Measurements from ENCODE around the gene PDS5B. TPM values are rescaled to one million over a fixed set of nuclear protein-coding genes. Genes with fewer than 3 reads are reported as not detected.
"Not testable (repeated sequence)": the region's sequence is repeated elsewhere in the genome, so short reads cannot be mapped to it uniquely, and the experiment has no call there.

PDS5B gene
- total RNA-seq, 1 donor from 2014 or later = 16.5 TPM

DNA sequence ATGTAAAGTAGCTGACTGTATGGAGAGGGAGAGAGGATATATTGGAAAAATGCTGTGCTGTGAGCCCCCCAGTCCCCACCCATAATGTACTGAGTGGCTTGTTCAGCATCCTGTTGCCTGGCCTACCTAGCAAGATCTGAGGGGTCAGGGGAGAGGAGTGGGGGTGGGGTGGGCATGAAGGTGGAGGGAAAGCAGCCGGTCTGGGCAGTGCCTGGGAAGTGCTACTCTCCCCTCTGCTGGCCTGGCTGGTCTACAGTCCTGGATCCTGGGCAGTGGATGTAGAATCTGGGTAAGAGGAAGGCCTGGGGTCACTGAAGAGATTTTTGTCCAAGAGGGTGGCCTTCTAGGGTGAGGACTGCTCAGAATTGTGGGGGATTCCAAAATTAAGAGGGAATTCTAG lies 210.5 kb downstream of the PDS5B start:
- DNase-seq (ENCODE audit: low read depth in 2 of 2) = no peak

DNA sequence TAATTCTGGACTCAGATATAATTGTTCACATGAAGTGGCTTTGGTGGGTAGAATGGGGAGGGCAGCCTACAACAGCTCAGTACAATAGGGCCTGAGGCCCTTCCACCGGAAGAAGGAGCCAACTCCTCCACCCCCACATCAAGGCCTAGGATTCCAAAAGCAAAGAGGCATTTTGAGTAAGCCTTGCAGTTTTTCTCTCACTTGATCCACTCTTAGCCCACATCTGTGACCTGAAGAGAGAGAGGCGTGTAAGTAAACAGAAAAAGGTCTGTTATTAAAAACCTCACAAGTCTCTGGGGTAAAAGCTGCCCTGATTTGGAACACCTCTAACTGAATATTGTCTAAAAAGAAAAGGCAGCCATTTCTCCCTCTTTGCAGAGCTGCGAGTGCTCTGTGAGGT lies 215.9 kb downstream of the PDS5B start:
- DNase-seq (ENCODE audit: low read depth in 2 of 2) = no peak

DNA sequence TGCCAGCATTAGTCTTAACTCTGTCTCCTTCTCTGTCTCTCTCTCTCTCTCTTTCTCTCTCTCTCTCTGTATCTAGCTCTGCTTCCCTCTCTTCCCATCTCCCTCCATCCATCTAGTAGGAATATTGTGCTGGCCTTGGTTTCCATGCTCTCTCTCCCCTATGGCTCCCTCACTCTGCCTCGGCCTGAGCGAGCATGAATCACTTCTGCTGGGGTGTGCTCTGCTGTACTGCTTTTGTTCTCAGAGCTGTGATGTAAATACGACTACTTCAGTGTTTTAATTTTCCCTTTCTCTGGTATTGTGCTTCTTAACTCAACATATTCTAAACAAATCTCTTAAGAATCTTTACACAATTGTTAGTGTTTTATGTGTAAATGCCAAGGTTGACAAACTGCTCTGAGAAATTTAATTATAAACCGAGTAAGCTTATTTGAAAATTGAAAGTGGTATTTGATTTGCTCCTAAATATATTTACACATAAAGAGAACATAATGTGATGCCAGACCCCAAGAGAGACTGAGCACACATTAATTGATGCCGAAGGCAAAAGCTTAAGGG lies 218.5 kb downstream of the PDS5B start:
- no peak for DNase-seq (ENCODE audit: low read depth in 2 of 2)

DNA sequence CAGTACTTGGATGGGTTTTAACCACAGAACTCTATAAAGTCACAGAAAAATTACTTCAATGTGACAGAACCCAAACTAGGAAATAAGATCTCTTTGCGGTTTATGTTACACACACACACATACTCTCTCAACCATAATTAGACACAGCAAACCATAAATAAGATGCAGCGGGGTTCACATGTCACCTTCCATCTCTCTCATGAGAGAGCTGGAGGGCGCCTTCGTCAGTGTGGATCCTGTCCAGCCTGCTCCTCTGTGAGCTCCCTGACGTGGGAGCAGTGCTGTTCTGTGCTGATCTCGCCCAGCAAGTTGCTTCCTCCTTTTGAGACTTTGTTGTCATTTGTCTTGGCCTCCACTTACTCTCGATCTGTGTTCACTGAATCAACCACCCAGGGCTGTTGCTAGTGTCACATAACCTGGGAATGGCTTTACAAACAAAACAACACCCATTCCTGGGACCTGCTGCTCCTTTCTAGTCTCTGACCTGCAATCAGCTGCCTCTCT lies 225.1 kb downstream of the PDS5B start:
- no peak for DNase-seq (ENCODE audit: low read depth in 2 of 2)

DNA sequence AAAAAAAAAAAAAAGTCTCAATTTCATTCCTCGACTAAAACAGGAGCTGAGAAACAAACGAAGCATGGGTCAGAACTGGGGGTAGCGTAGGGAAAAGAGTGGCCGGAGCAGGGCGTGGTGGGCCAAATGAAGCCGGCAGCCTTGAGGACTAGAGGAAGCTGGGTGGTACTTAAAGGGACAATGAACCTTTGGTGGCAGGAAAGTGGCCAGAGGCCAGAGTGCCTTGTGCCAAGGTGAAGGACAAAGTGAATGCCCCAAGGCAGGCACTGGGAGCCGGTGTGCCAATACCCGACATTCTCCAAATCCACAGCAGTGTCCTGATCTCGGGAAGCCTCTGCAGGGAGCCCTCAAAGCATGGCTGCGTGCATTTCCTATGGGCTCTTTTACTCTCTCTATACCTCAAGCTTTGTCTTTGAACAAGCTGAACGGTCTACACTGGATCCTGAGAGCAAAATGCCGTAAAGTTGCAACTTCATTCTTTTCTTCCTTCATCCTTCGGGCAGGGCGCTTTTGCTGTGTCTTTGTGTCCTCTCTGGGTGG lies 235.0 kb downstream of the PDS5B start:
- no peak for DNase-seq (ENCODE audit: low read depth in 2 of 2)

DNA sequence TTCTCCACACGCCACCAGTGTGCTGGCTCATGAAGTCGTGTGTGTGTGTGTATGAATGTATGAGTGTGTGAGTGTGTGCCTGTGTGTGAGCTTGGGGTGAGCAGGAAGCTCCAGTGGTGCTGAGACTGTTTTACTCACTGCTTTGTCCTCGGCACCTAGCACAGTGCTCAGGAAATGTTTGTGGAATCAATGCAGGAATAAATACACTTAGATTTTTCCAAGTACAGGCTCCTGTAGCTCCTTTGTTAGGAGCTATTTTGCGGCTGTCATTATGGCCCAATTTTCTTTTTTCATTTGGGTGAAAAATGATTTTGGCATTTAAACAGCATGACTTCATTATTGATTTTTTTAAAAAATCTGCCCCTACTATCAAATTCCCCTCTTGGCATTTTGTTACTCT lies 236.5 kb downstream of the PDS5B start:
- no peak for DNase-seq (ENCODE audit: low read depth in 2 of 2)

DNA sequence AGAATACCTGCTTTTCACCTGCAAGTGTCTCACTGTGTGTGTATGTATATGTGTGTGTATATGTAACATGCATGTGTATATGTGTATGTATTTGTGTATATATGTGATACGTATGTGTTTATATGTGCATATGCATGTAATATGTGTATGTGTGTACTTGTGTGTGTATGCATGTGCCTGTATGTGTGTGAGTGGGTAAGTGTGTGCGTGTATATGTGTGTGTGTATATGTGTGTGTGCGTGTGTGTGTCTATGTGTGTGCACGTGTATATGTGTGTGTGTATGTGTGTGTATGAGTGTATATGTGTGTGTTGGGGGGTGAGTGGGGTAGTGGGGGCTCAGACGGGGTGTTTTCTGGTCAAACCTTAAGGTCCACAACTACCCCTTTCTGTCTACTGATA lies 237.3 kb downstream of the PDS5B start:
- no peak for DNase-seq (ENCODE audit: low read depth in 2 of 2)

DNA sequence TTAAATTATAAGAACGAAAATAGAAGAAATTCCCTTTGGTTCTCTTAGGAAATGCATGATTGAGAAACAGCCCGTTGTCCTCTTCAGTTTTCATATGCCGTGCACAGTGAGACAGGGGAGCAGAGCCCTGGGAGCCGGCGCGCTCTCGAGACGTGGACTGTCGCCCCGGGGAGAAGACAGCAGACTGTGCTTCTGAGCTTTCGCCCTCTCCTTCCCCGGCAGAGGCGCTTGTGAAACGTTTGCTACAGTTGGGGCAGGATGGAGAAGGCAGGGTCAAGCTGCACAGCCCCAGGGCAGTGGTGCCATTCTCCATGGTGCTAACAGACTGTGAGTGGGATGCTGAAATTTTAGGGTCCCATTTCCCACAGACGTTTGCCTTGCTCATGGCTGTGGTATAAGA lies 237.8 kb downstream of the PDS5B start:
- DNase-seq (ENCODE audit: low read depth in 2 of 2) = no peak

DNA sequence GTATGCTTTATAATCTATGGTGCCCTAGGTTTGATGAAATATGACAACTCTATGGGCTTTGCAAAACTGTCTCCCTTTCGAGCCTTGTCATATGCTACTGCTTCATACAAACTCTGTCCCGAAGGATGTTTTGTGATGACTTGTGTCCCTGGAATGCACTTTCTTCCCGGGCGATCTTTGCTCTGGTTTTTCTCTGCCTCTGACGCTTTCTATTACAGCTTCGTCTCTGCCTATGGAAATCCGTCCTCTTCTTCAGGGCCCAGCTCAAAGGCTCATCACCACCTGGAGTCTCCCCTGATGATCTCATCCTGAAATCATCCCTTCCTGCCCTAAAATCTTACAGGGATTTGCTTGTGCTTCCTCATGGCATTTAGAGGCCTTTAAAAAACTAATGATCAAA lies 238.4 kb downstream of the PDS5B start:
- no peak for DNase-seq (ENCODE audit: low read depth in 2 of 2)

DNA sequence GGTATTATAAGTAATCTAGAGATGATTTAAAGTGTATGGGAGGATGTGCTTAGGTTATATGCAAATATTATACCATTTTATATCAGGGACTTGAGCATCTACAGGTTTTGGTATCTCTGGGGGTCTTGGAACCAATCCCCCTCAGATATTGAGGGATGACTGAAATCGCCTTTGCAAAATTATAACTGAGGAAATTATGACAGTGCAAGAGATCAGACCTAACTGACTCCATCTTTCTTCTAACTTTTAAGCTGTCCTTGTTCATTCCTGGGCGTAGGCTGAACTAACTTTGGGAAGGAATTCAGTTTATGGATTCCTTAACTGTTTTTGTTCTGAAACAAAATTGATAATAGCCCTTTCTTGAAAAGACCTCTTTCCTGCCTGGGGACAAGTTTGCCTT lies 239.2 kb downstream of the PDS5B start:
- DNase-seq (ENCODE audit: low read depth in 2 of 2) = no peak

DNA sequence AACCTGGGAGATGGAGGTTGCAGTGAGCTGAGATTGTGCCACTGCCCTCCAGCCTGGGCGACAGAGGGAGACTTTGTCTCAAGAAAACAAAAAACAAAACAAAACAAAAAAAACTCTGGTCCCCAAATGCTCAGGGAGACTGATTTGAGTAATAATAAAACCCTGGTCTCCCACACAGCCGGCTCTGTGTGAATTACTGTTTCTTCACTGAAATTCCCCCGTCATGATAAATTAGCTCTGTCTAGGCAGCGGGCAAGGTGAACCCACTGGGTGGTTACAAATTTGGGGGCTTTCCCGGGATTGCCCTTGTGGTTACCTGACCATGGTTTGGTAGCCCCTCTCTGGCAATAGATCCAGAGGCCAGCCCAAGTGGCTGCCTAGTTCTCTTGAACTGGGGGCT lies 240.1 kb downstream of the PDS5B start:
- not testable (repeated sequence) for DNase-seq (ENCODE audit: low read depth in 2 of 2)

Other genes with a start within 250 kb of the PDS5B start
- 2.2 and 7.3 TPM in 2 replicates for gene N4BP2L1, start 158.3 kb upstream of the PDS5B start, total RNA-seq
- 30.9 and 71.2 TPM in 2 replicates for gene N4BP2L2, start 47.7 kb upstream of the PDS5B start, total RNA-seq